A549 (cell line): ENCODE results near the gene EMSY. TPM values are rescaled to one million over a fixed set of nuclear protein-coding genes. Genes with fewer than 3 reads are reported as not detected.

Source experiments
- ATAC-seq, 2 experiments: fragments of 200-7000 bp in 1 of 2; fragments of >200 bp in 1 of 2; cut with Nextera tagmentation in 1 of 2; cut with Tn5 transposase in 1 of 2; 3 replicates each; pipeline versions ENCODE4 v1.8.0 to v1.9.1; 2018 to 2020; ENCODE audit warnings: mild to moderate bottlenecking in 1 of 2, moderate library complexity in 1 of 2
- CTCF ChIA-PET: fragments of 300-600 bp; sonication (Branson Sonifier 250); formaldehyde crosslinking; extraction: SDS; loops from one replicate; lab custom pipeline; 2021; ENCODE audit warnings: antibody characterized with exemption, inconsistent platforms; lab: Yijun Ruan, JAX
- POLR2A ChIA-PET: fragments of 350-600 bp; formaldehyde crosslinking; extraction: SDS; loops from one replicate; lab custom pipeline; 2021; ENCODE audit warnings: antibody characterized with exemption, inconsistent platforms; lab: Yijun Ruan, JAX
- DNase-seq, 2 experiments: peaks; one replicate each; pipeline versions ENCODE4 v3.0.0 to v3.0.0-alpha.2; 2011 to 2016; ENCODE audit warnings: low read depth in 1 of 2, low spot score in 1 of 2
- FAIRE-seq: peaks from 2 replicates; lab custom pipeline; 2011; peaks lifted over from hg19 to GRCh38; lab: Jason Lieb, UNC
- H3K27ac ChIP-seq, 2 experiments: fragments of >200 bp; sonication (Bioruptor Twin); formaldehyde crosslinking; 3 replicates each; pipeline ENCODE4 v1.5.1; 2016 to 2017
- H3K4me1 ChIP-seq: fragments of >200 bp; sonication (Bioruptor Twin); formaldehyde crosslinking; 3 replicates; pipeline ENCODE4 v1.6.1; 2016
- H3K4me2 ChIP-seq: fragments of >200 bp; sonication (Bioruptor Twin); formaldehyde crosslinking; 3 replicates; pipeline ENCODE4 v1.6.1; 2016
- H3K4me3 ChIP-seq: fragments of >200 bp; sonication (Bioruptor Twin); formaldehyde crosslinking; 3 replicates; pipeline ENCODE4 v1.5.1; 2016
- H3K9me3 ChIP-seq: fragments of >200 bp; sonication (Bioruptor Twin); formaldehyde crosslinking; 3 replicates; pipeline ENCODE4 v1.6.1; 2016
- ATOH8 ChIP-seq: fragments of 250-450 bp; sonication (Bioruptor Pico); IDR thresholded peaks from 2 replicates; pipeline ENCODE4 v1.5.0; 2020; ENCODE audit warnings: low read depth, mild to moderate bottlenecking, moderate library complexity
- CBX2 ChIP-seq: fragments of 200-600 bp; sonication (generic); IDR thresholded peaks from 2 replicates; pipeline ENCODE4 v1.6.1; 2016; ENCODE audit warnings: low read depth, mild to moderate bottlenecking, borderline replicate concordance
- CEBPB ChIP-seq, 2 experiments: fragments of >200 bp in 1 of 2; sonication (Bioruptor Twin) in 1 of 2; formaldehyde crosslinking in 1 of 2; IDR thresholded peaks; 2 replicates each; pipeline ENCODE4 v1.6.1; 2012 to 2016
- CTCF ChIP-seq: fragments of >200 bp; sonication (Bioruptor Twin); formaldehyde crosslinking; IDR thresholded peaks from 3 replicates; pipeline ENCODE4 v1.5.1; 2016
- EHF ChIP-seq: fragments of 250-450 bp; sonication (Bioruptor Pico); IDR thresholded peaks from 2 replicates; pipeline ENCODE4 v1.5.0; 2020; ENCODE audit warnings: mild to moderate bottlenecking
- EHMT2 ChIP-seq: fragments of 200-600 bp; sonication (generic); IDR thresholded peaks from 2 replicates; pipeline ENCODE4 v1.6.1; 2016; ENCODE audit warnings: antibody characterized with exemption, low read depth, mild to moderate bottlenecking, moderate library complexity
- ELK1 ChIP-seq: fragments of 150-350 bp; IDR thresholded peaks from 2 replicates; pipeline ENCODE4 v1.6.1; 2014; ENCODE audit warnings: low read depth, mild to moderate bottlenecking, low read length
- ESRRA ChIP-seq: fragments of 150-350 bp; IDR thresholded peaks from 2 replicates; pipeline ENCODE4 v1.6.1; 2014; ENCODE audit warnings: mild to moderate bottlenecking, low read length, borderline replicate concordance
- FOSL2 ChIP-seq, 2 experiments: fragments of 450-650 bp in 1 of 2; fragments of >200 bp in 1 of 2; sonication (Bioruptor Twin) in 1 of 2; formaldehyde crosslinking; IDR thresholded peaks; 2 replicates each; pipeline versions ENCODE4 v1.5.0 to v1.6.1; 2016 to 2020; ENCODE audit warnings: mild to moderate bottlenecking in 1 of 2, moderate library complexity in 1 of 2
- HOXB13 ChIP-seq: fragments of 250-450 bp; sonication (Bioruptor Pico); IDR thresholded peaks from 2 replicates; pipeline ENCODE4 v1.5.0; 2020; ENCODE audit warnings: low read depth, mild to moderate bottlenecking, moderate library complexity
- HOXB5 ChIP-seq: fragments of 250-450 bp; sonication (Bioruptor Pico); IDR thresholded peaks from 2 replicates; pipeline ENCODE4 v1.5.0; 2020; ENCODE audit warnings: mild to moderate bottlenecking, moderate library complexity
- JUN ChIP-seq, 2 experiments: fragments of >200 bp; sonication (Bioruptor Twin); formaldehyde crosslinking; IDR thresholded peaks; 2 replicates in 1 of 2; 3 replicates in 1 of 2; pipeline ENCODE4 v1.6.1; 2016 to 2017
- JUNB ChIP-seq: fragments of >200 bp; sonication (Bioruptor Twin); formaldehyde crosslinking; IDR thresholded peaks from 2 replicates; pipeline ENCODE4 v1.6.1; 2016
- KDM1A ChIP-seq: fragments of 200-600 bp; sonication (generic); IDR thresholded peaks from 2 replicates; pipeline ENCODE4 v1.6.1; 2016; ENCODE audit warnings: low read depth, mild to moderate bottlenecking
- MYC ChIP-seq: IDR thresholded peaks from 2 replicates; pipeline ENCODE4 v1.6.1; 2012; ENCODE audit warnings: mild to moderate bottlenecking, inconsistent platforms, low read length, improper control_type of control experiment, borderline replicate concordance
- RAD21 ChIP-seq, 2 experiments: fragments of >200 bp in 1 of 2; sonication (Bioruptor Twin) in 1 of 2; formaldehyde crosslinking in 1 of 2; IDR thresholded peaks in 1 of 2; conservative IDR thresholded peaks in 1 of 2; 2 replicates in 1 of 2; 3 replicates in 1 of 2; pipeline ENCODE4 v1.6.1; 2012 to 2018; ENCODE audit warnings: inconsistent platforms in 1 of 2
- RARB ChIP-seq: fragments of 250-450 bp; sonication (Bioruptor Pico); IDR thresholded peaks from 2 replicates; pipeline ENCODE4 v1.8.0; 2021; ENCODE audit warnings: mild to moderate bottlenecking, moderate library complexity
- REST ChIP-seq: fragments of 200-600 bp; sonication (generic); IDR thresholded peaks from 2 replicates; pipeline ENCODE4 v1.6.1; 2016; ENCODE audit warnings: antibody characterized with exemption, mild to moderate bottlenecking, moderate library complexity
- RNF2 ChIP-seq: fragments of 200-600 bp; sonication (generic); IDR thresholded peaks from 2 replicates; pipeline ENCODE4 v1.6.1; 2016; ENCODE audit warnings: low read depth, mild to moderate bottlenecking, antibody characterized with exemption, moderate library complexity, borderline replicate concordance
- SMC3 ChIP-seq: fragments of >200 bp; sonication (Bioruptor Twin); formaldehyde crosslinking; IDR thresholded peaks from 3 replicates; pipeline ENCODE4 v1.6.1; 2018; ENCODE audit warnings: inconsistent platforms
- TP53 ChIP-seq: fragments of 250-450 bp; sonication (Bioruptor Pico); IDR thresholded peaks from 2 replicates; pipeline ENCODE4 v1.5.0; 2021; ENCODE audit warnings: mild to moderate bottlenecking, moderate library complexity
- ZFP36 ChIP-seq: fragments of 450-650 bp; IDR thresholded peaks from 2 replicates; pipeline ENCODE4 v1.6.1; 2014; ENCODE audit warnings: borderline replicate concordance; ENCODE audit not compliant: partially characterized antibody
- WGBS: methylation state at CpG from one replicate; pipeline ENCODE4 v1.1.6; 2017; ENCODE audit errors: missing lambda C conversion rate; 5-methylcytosine and 5-hydroxymethylcytosine counted together
- polyA plus RNA-seq, 4 experiments: library from polyadenylated mRNA; depleted of rRNA in 3 of 4; stranded (reverse); fragments of >200 nt; fragmentation: RNase III in 1 of 4; extraction: RNeasy Plus Mini Kit Qiagen cat#74134 plus additional on column Dnase treatment in 1 of 4; gene quantifications; 2 replicates in 3 of 4; 3 replicates in 1 of 4; pipeline ENCODE4 v1.2.3, GENCODE V29; 2011 to 2017
- TF ChIP-seq, protein P1 (sequence below): IDR thresholded peaks from 2 replicates; pipeline ENCODE4 v1.6.1; 2012
- TF ChIP-seq, protein P2 (sequence below): fragments of >200 bp; sonication (Bioruptor Twin); formaldehyde crosslinking; IDR thresholded peaks from 3 replicates; pipeline ENCODE4 v1.6.1; 2016

EMSY gene
- polyA plus RNA-seq, 2 of the 4 experiments (the other 2 are of a cell fraction): 11.2 to 23.0 TPM

GRCh38 chr11:76462317-76462716, 17.5 kb downstream of the EMSY start:
- no peaks in the 10 kb centered on the region for H3K4me1 ChIP-seq
- H3K4me3 ChIP-seq: no peak overlapping the region
- DNase-seq (no peak), FAIRE-seq (no peak), ATAC-seq (no peak)
- no peaks in the 10 kb centered on the region for H3K9me3 ChIP-seq
- H3K27ac ChIP-seq: no peak overlapping the region
- H3K4me2 ChIP-seq: no peak overlapping the region
- ChIA-PET CTCF (interaction anchor here (0.5 to 0.9 kb wide), 3 partner anchors 16 to 759 kb away, joined by 3 read pairs; no protein-coding TSS in a partner anchor), POLR2A (no interaction called here)
- TF ChIP-seq FOSL2 (IDR thresholded peaks at IDR 0.05): no peak
- TF ChIP-seq FOSL2 (CRISPR knock-in tag; IDR thresholded peaks at IDR 0.05): no peak
- no peak for TF ChIP-seq KDM1A
- no peak for TF ChIP-seq RAD21 (conservative IDR thresholded peaks at IDR 0.05 in 1 of 2, IDR thresholded peaks at IDR 0.05 in 1 of 2)
- TF ChIP-seq SMC3: no peak

- FAIRE-seq (no peak), ATAC-seq (no peak)
- ChIA-PET CTCF (no interaction called here), POLR2A (no interaction called here)
- H3K27ac ChIP-seq: no peak overlapping the region
- WGBS: 87% methylated on average over 4 of the region's 4 CpGs
- H3K4me2 ChIP-seq: no peak overlapping the region
- H3K4me1 ChIP-seq: no peaks in the 10 kb centered on the region
- TF ChIP-seq CEBPB (IDR thresholded peaks at IDR 0.05) (no peak), EHF (no peak), EHMT2 (no peak), MYC (no peak), TP53 (CRISPR knock-in tag) (no peak), HOXB5 (CRISPR knock-in tag) (no peak), HOXB13 (CRISPR knock-in tag) (no peak), RARB (CRISPR knock-in tag) (no peak), KDM1A (no peak), ELK1 (no peak), JUN (IDR thresholded peaks at IDR 0.05) (no peak), ATOH8 (CRISPR knock-in tag) (no peak), ZFP36 (no peak)
- TF ChIP-seq, protein P1, sequence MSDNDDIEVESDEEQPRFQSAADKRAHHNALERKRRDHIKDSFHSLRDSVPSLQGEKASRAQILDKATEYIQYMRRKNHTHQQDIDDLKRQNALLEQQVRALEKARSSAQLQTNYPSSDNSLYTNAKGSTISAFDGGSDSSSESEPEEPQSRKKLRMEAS: no peak
- TF ChIP-seq, protein P2, sequence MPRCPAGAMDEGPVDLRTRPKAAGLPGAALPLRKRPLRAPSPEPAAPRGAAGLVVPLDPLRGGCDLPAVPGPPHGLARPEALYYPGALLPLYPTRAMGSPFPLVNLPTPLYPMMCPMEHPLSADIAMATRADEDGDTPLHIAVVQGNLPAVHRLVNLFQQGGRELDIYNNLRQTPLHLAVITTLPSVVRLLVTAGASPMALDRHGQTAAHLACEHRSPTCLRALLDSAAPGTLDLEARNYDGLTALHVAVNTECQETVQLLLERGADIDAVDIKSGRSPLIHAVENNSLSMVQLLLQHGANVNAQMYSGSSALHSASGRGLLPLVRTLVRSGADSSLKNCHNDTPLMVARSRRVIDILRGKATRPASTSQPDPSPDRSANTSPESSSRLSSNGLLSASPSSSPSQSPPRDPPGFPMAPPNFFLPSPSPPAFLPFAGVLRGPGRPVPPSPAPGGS: no peak
- TF ChIP-seq, all 56 proteins: peak for 0
- Histone ChIP-seq H3K4me3 (no peak overlapping the region), H3K9me3 (no peaks in the 10 kb centered on the region)
- DNase-seq: no peak
These were observed 20.9 kb downstream of the EMSY start for GRCh38 chr11:76465701-76466100.

DNA sequence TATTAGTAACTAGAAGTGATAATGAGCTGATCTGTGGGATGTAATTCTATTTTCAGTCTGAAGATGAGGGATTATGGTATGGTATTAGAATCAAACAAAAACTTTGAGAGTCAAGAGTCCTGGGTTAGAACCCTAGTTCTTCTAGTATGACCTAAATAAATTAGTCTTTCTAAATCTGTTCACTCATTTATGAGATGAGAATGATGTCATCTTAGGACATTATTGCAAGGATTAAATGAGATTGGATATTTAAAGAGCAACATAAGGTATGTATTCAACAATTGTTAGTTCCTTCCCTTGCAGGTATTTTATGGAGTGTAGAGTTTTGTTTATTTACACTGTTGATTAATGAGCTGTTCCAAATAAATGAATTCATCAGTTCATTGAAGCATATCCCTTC, 21.8 kb downstream of the EMSY start:
- POLR2A ChIA-PET: no interaction called here

More for the DNA sequence above, 21.8 kb downstream of the EMSY start:
- Histone ChIP-seq H3K4me3 (no peak overlapping the region), H3K27ac (no peak overlapping the region), H3K4me1 (no peaks in the 10 kb centered on the region), H3K4me2 (no peak overlapping the region), H3K9me3 (no peaks in the 10 kb centered on the region)
- no peak for FAIRE-seq
- CTCF ChIA-PET: interaction anchor here (0.7 to 3.2 kb wide), 3 partner anchors 8 to 148 kb away, joined by 3 to 13 read pairs (median 3); no protein-coding TSS in a partner anchor
- TF ChIP-seq RNF2 (no peak), HOXB5 (CRISPR knock-in tag) (no peak), ESRRA (no peak), CTCF (no peak), JUNB (no peak), CBX2 (no peak), REST (no peak)
- ATAC-seq: no peak
- DNase-seq: no peak
